Mesendoderm (in vitro differentiated cells): ENCODE data around the gene GALNT17.

Source experiments
- DNase-seq: peaks from one replicate; pipeline ENCODE4 v3.0.0; 2013
- H2AK5ac ChIP-seq: 2 replicates; pipeline ENCODE4 v1.6.1; 2013; ENCODE audit warnings: low read length, inconsistent platforms
- H2BK120ac ChIP-seq: 2 replicates; pipeline ENCODE4 v1.6.1; 2013; ENCODE audit warnings: low read depth, mild to moderate bottlenecking, low read length, moderate library complexity, mixed read lengths
- H2BK15ac ChIP-seq: replicated peaks from 2 replicates; pipeline ENCODE4 v1.6.1; 2013; ENCODE audit warnings: low read depth, mild to moderate bottlenecking, moderate library complexity
- H2BK5ac ChIP-seq: 2 replicates; pipeline ENCODE4 v1.6.1; 2013; ENCODE audit warnings: low read length, inconsistent platforms
- H3K18ac ChIP-seq: 2 replicates; pipeline ENCODE4 v1.6.1; 2013; ENCODE audit warnings: mild to moderate bottlenecking, low read length, mixed read lengths
- H3K23ac ChIP-seq: one replicate; pipeline ENCODE4 v1.6.1; 2013; ENCODE audit warnings: low read length
- H3K27ac ChIP-seq: 2 replicates; pipeline ENCODE4 v1.5.1; 2013; ENCODE audit warnings: low read depth, mild to moderate bottlenecking, inconsistent platforms, low read length, moderate library complexity
- H3K27me3 ChIP-seq: 2 replicates; pipeline ENCODE4 v1.6.1; 2013; ENCODE audit warnings: low read length, control low read depth, mild to moderate bottlenecking, inconsistent platforms; ENCODE audit not compliant: insufficient read depth, poor library complexity
- H3K36me3 ChIP-seq: 2 replicates; pipeline ENCODE4 v1.6.1; 2013; ENCODE audit warnings: low read length, inconsistent platforms; ENCODE audit not compliant: control insufficient read depth, insufficient read depth
- H3K4ac ChIP-seq: one replicate; pipeline ENCODE4 v1.6.1; 2013; ENCODE audit warnings: low read depth, mild to moderate bottlenecking, low read length, moderate library complexity
- H3K4me1 ChIP-seq: 2 replicates; pipeline ENCODE4 v1.6.1; 2013; ENCODE audit warnings: low read depth, low read length, inconsistent platforms; ENCODE audit not compliant: control insufficient read depth
- H3K4me2 ChIP-seq: 2 replicates; pipeline ENCODE4 v1.6.1; 2013; ENCODE audit warnings: low read length
- H3K4me3 ChIP-seq: 2 replicates; pipeline ENCODE4 v1.5.1; 2013; ENCODE audit warnings: mild to moderate bottlenecking, low read length
- H3K56ac ChIP-seq: one replicate; pipeline ENCODE4 v1.6.1; 2013; ENCODE audit warnings: low read length
- H3K79me1 ChIP-seq: 2 replicates; pipeline ENCODE4 v1.6.1; 2013; ENCODE audit warnings: low read length, inconsistent platforms
- H3K79me2 ChIP-seq: 2 replicates; pipeline ENCODE4 v1.6.1; 2013; ENCODE audit warnings: mild to moderate bottlenecking, low read length; ENCODE audit not compliant: control insufficient read depth, insufficient read depth
- H3K9ac ChIP-seq: 2 replicates; pipeline ENCODE4 v1.6.1; 2013; ENCODE audit warnings: low read length, inconsistent platforms
- H4K5ac ChIP-seq: one replicate; pipeline ENCODE4 v1.6.1; 2013; ENCODE audit warnings: low read length
- H4K8ac ChIP-seq: one replicate; pipeline ENCODE4 v1.6.1; 2013; ENCODE audit warnings: low read depth, mild to moderate bottlenecking, control low read depth, low read length, moderate library complexity
- WGBS: extraction: QIAGEN DNeasy Blood & Tissue Kit; methylation state at CpG from one replicate; pipeline ENCODE4 v1.1.7; 2013; ENCODE audit warnings: low lambda C conversion rate, missing lambda C conversion rate; ENCODE audit not compliant: insufficient coverage; ENCODE audit errors: extremely low coverage; 5-methylcytosine and 5-hydroxymethylcytosine counted together

GALNT17 gene

GRCh38 chr7:71615017-71615416, 483.1 kb downstream of the GALNT17 start:
- no peak overlapping the region for H3K9ac ChIP-seq
- H4K8ac ChIP-seq, result no peak overlapping the region
- no peaks in the 10 kb centered on the region for H3K27me3 ChIP-seq
- no peak overlapping the region for H2AK5ac ChIP-seq
- H3K4me3 ChIP-seq, result no peak overlapping the region
- peaks cover 9% of the 10 kb centered on the region for H3K4me1 ChIP-seq
- H3K56ac ChIP-seq, result peak overlapping the region; percentile 19
- no peak overlapping the region for H3K18ac ChIP-seq
- no peak overlapping the region for H3K4me2 ChIP-seq
- H3K4ac ChIP-seq, result peak overlapping the region; percentile 6
- H2BK5ac ChIP-seq, result no peak overlapping the region
- no peaks in the 10 kb centered on the region for H3K36me3 ChIP-seq
- H3K27ac ChIP-seq, result no peak overlapping the region
- no peak overlapping the region for H3K23ac ChIP-seq
- H4K5ac ChIP-seq, result no peak overlapping the region
- H2BK15ac ChIP-seq, result no peak overlapping the region
- DNase-seq, result no peak
- H2BK120ac ChIP-seq, result no peak overlapping the region
- H3K79me1 ChIP-seq, result no peaks in the 10 kb centered on the region
- WGBS, result no CpG with 5 or more reads among the region's 5 CpGs
- H3K79me2 ChIP-seq, result no peaks in the 10 kb centered on the region

- Histone ChIP-seq H2BK5ac (no peak overlapping the region), H3K4me3 (no peak overlapping the region), H3K4me2 (no peak overlapping the region), H3K4ac (no peak overlapping the region), H3K27ac (no peak overlapping the region), H2BK15ac (no peak overlapping the region), H3K23ac (no peak overlapping the region), H3K4me1 (peaks cover 11% of the 10 kb centered on the region), H3K18ac (peak overlapping the region; percentile 44), H3K56ac (no peak overlapping the region), H3K9ac (no peak overlapping the region), H3K79me1 (no peaks in the 10 kb centered on the region), H3K36me3 (no peaks in the 10 kb centered on the region), H4K8ac (no peak overlapping the region), H2AK5ac (no peak overlapping the region), H4K5ac (no peak overlapping the region), H3K27me3 (no peaks in the 10 kb centered on the region), H2BK120ac (no peak overlapping the region), H3K79me2 (no peaks in the 10 kb centered on the region)
- no peak for DNase-seq
- no CpG with 5 or more reads among the region's 3 CpGs for WGBS
Observed at GRCh38 chr7:71616217-71616616, 484.3 kb downstream of the GALNT17 start.

GRCh38 chr7:71618278-71618677, 486.3 kb downstream of the GALNT17 start:
- Histone ChIP-seq H3K18ac (no peak overlapping the region), H2AK5ac (no peak overlapping the region), H4K8ac (no peak overlapping the region), H3K23ac (no peak overlapping the region), H3K4me1 (peaks cover 4% of the 10 kb centered on the region), H3K27me3 (no peaks in the 10 kb centered on the region), H3K79me2 (no peaks in the 10 kb centered on the region), H3K4me3 (no peak overlapping the region), H4K5ac (no peak overlapping the region), H3K9ac (no peak overlapping the region), H2BK15ac (no peak overlapping the region), H3K4me2 (no peak overlapping the region), H2BK5ac (no peak overlapping the region), H3K56ac (no peak overlapping the region), H2BK120ac (no peak overlapping the region), H3K27ac (no peak overlapping the region), H3K79me1 (no peaks in the 10 kb centered on the region), H3K36me3 (no peaks in the 10 kb centered on the region), H3K4ac (no peak overlapping the region)
- no CpG with 5 or more reads among the region's 2 CpGs for WGBS
- DNase-seq, result no peak

GRCh38 chr7:71625545-71625944, 493.6 kb downstream of the GALNT17 start:
- Histone ChIP-seq H3K4me2 (no peak overlapping the region), H3K79me1 (no peaks in the 10 kb centered on the region), H3K4ac (no peak overlapping the region), H2BK120ac (no peak overlapping the region), H3K27me3 (no peaks in the 10 kb centered on the region), H4K5ac (no peak overlapping the region), H3K4me1 (peaks cover 2% of the 10 kb centered on the region), H3K79me2 (no peaks in the 10 kb centered on the region), H3K36me3 (no peaks in the 10 kb centered on the region), H2BK15ac (no peak overlapping the region), H4K8ac (no peak overlapping the region), H2BK5ac (no peak overlapping the region), H3K56ac (no peak overlapping the region), H3K4me3 (no peak overlapping the region), H3K9ac (no peak overlapping the region), H3K27ac (no peak overlapping the region), H2AK5ac (no peak overlapping the region), H3K18ac (no peak overlapping the region), H3K23ac (no peak overlapping the region)
- DNase-seq, result no peak
- WGBS, result no CpG with 5 or more reads among the region's 4 CpGs

- no peak overlapping the region for H2BK15ac ChIP-seq
- no peak overlapping the region for H4K5ac ChIP-seq
- no peak overlapping the region for H3K23ac ChIP-seq
- no peak overlapping the region for H3K4me3 ChIP-seq
- no peaks in the 10 kb centered on the region for H3K4me1 ChIP-seq
- H2AK5ac ChIP-seq, result no peak overlapping the region
- H2BK120ac ChIP-seq, result no peak overlapping the region
- WGBS, result no CpG with 5 or more reads among the region's 1 CpG
- H3K79me2 ChIP-seq, result no peaks in the 10 kb centered on the region
- H3K79me1 ChIP-seq, result no peaks in the 10 kb centered on the region
- H3K27ac ChIP-seq, result no peak overlapping the region
- DNase-seq, result peak; percentile 38
- no peak overlapping the region for H3K18ac ChIP-seq
- no peak overlapping the region for H2BK5ac ChIP-seq
- no peak overlapping the region for H3K4me2 ChIP-seq
- no peak overlapping the region for H4K8ac ChIP-seq
- no peak overlapping the region for H3K4ac ChIP-seq
- no peak overlapping the region for H3K56ac ChIP-seq
- no peak overlapping the region for H3K9ac ChIP-seq
- no peaks in the 10 kb centered on the region for H3K36me3 ChIP-seq
- H3K27me3 ChIP-seq, result no peaks in the 10 kb centered on the region
Observed at GRCh38 chr7:71626206-71626605, 494.3 kb downstream of the GALNT17 start.

GRCh38 chr7:71627651-71628050, 495.7 kb downstream of the GALNT17 start:
- WGBS, result no CpG with 5 or more reads among the region's 7 CpGs
- H2BK15ac ChIP-seq, result no peak overlapping the region
- no peak overlapping the region for H3K23ac ChIP-seq
- no peak overlapping the region for H4K5ac ChIP-seq
- H3K27ac ChIP-seq, result no peak overlapping the region
- H3K36me3 ChIP-seq, result no peaks in the 10 kb centered on the region
- no peak overlapping the region for H3K18ac ChIP-seq
- no peak overlapping the region for H3K4ac ChIP-seq
- H3K4me1 ChIP-seq, result no peaks in the 10 kb centered on the region
- H3K9ac ChIP-seq, result no peak overlapping the region
- H2AK5ac ChIP-seq, result no peak overlapping the region
- H4K8ac ChIP-seq, result no peak overlapping the region
- H2BK5ac ChIP-seq, result no peak overlapping the region
- H3K56ac ChIP-seq, result no peak overlapping the region
- no peak overlapping the region for H3K4me3 ChIP-seq
- H3K79me1 ChIP-seq, result no peaks in the 10 kb centered on the region
- no peak overlapping the region for H2BK120ac ChIP-seq
- no peak for DNase-seq
- H3K79me2 ChIP-seq, result no peaks in the 10 kb centered on the region
- no peaks in the 10 kb centered on the region for H3K27me3 ChIP-seq
- H3K4me2 ChIP-seq, result no peak overlapping the region
